HEK293 (cell line): ENCODE results near the gene ACOT7.

Source experiments
- ATF2 ChIP-seq: fragments of 450-650 bp; formaldehyde crosslinking; IDR thresholded peaks from 2 replicates; pipeline ENCODE4 v1.5.1; 2016; ENCODE audit warnings: missing biosample characterization, missing genetic modification characterization, low read depth
- CTCF ChIP-seq: fragments of 450-650 bp; formaldehyde crosslinking; IDR thresholded peaks from 2 replicates; pipeline ENCODE4 v1.5.1; 2016; ENCODE audit warnings: missing biosample characterization, missing genetic modification characterization
- SCRT2 ChIP-seq: fragments of 450-650 bp; formaldehyde crosslinking; IDR thresholded peaks from 2 replicates; pipeline ENCODE4 v1.5.1; 2016; ENCODE audit warnings: missing biosample characterization, missing genetic modification characterization
- SP2 ChIP-seq: fragments of 450-650 bp; formaldehyde crosslinking; IDR thresholded peaks from 2 replicates; pipeline ENCODE4 v1.5.1; 2016; ENCODE audit warnings: missing biosample characterization, missing genetic modification characterization
- TCF7L2 ChIP-seq: IDR thresholded peaks from 2 replicates; pipeline ENCODE4 v1.6.1; 2011; ENCODE audit warnings: low read depth, mild to moderate bottlenecking, inconsistent platforms, low read length, moderate library complexity, borderline replicate concordance
- YY1 ChIP-seq: fragments of 450-650 bp; formaldehyde crosslinking; IDR thresholded peaks from 2 replicates; pipeline ENCODE4 v1.5.1; 2018; ENCODE audit warnings: missing biosample characterization, missing genetic modification characterization
- ZBTB7A ChIP-seq: fragments of 450-650 bp; formaldehyde crosslinking; IDR thresholded peaks from 2 replicates; pipeline ENCODE4 v1.5.1; 2016; ENCODE audit warnings: low read depth, missing biosample characterization, missing genetic modification characterization
- ZFP3 ChIP-seq: fragments of 450-650 bp; formaldehyde crosslinking; IDR thresholded peaks from 2 replicates; pipeline ENCODE4 v1.5.1; 2016; ENCODE audit warnings: low read depth, missing biosample characterization, missing genetic modification characterization
- ZNF121 ChIP-seq: fragments of 450-650 bp; formaldehyde crosslinking; IDR thresholded peaks from 2 replicates; pipeline ENCODE4 v1.5.1; 2016; ENCODE audit warnings: missing biosample characterization, missing genetic modification characterization
- ZNF302 ChIP-seq: fragments of 450-650 bp; formaldehyde crosslinking; IDR thresholded peaks from 2 replicates; pipeline ENCODE4 v1.5.1; 2016; ENCODE audit warnings: missing biosample characterization, missing genetic modification characterization, low read depth
- ZNF423 ChIP-seq: fragments of 450-650 bp; formaldehyde crosslinking; IDR thresholded peaks from 2 replicates; pipeline ENCODE4 v1.5.1; 2016; ENCODE audit warnings: missing biosample characterization, missing genetic modification characterization

- no peak for TF ChIP-seq YY1 (tag by site-specific recombination)
- no peak for TF ChIP-seq ZNF423 (tag by site-specific recombination)
- no peak for TF ChIP-seq TCF7L2
- no peak for TF ChIP-seq ZNF121 (tag by site-specific recombination)
- TF ChIP-seq SP2 = no peak
- no peak for TF ChIP-seq CTCF (tag by site-specific recombination)
- no peak for TF ChIP-seq ZFP3 (tag by site-specific recombination)
- TF ChIP-seq ZBTB7A = no peak
- no peak for TF ChIP-seq ATF2 (tag by site-specific recombination)
- TF ChIP-seq ZNF302 (tag by site-specific recombination) = no peak
- no peak for TF ChIP-seq SCRT2 (tag by site-specific recombination)
Measured at GRCh38 chr1:6317098-6317760, 76.3 kb downstream of the ACOT7 start.
